ENCODE data around the gene PTGIR.

PTGIR gene

DNA sequence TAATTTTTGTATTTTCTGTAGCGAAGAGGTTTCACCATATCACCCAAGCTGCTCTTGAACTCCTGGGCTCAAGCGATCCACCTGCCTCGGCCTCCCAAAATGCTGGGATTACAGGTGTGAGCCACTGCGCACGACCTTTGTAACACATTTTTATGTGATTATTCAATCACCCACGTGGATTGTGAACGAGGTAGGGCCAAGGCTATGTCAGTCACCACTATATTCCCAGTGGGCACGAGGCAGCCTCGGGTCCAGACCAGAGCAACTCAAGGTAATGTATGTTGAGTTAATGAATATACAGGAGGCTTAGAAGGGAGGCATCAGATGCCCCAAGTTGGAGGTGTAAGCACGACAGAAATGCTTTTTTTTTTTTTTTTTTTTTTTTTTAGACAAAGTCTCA lies 8.9 kb downstream of the PTGIR start:
- DNase-seq, result no peak

DNA sequence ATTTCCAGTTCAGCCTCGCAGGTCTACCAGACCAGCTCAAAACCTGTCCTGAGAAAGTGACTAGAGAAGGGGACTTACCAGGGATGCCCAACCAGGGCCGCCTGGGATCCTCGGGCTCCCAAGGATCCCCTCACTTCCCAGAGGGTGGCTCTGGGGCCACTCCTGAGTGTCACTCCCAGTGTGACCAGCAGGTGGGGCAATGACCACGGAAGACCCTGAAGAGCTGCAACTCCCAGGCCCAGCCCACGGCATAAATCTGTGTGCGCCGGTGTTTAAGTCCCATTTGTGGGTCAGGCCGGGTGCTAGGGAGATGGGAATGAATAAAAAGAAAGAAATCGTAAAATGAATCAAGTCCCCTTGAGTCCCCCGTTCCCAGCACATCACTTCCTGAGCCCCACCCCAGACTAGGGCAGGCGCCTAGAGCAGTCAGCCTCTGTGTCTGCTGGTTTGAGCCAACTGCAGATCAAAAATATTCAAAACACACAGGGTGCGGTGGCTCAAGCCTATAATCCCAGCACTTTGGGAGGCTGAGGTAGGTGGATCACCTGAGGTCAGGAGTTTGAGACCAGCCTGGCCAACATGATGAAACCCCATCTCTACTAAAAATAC lies 10.7 kb downstream of the PTGIR start:
- DNase-seq, result peak; percentile 89

DNA sequence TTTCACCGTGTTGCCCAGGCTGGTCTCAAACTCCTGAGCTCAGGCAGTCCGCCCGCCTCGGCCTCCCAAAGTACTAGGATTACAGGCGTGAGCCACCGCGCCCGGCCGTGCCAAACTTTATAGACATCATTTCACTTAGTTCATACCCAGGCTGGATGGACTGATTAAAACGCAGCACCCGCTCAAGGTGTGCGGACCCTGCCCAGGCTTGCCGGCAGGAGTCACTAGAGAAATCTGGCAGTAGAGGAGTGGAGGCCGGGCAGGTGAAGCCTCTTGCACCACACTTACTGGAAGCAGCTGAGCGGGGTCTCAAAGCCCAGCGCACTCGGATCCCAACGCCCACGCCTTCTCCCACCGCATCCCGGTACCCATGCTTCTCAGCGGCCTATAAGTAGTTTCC lies 11.4 kb downstream of the PTGIR start:
- DNase-seq, result no peak

DNA sequence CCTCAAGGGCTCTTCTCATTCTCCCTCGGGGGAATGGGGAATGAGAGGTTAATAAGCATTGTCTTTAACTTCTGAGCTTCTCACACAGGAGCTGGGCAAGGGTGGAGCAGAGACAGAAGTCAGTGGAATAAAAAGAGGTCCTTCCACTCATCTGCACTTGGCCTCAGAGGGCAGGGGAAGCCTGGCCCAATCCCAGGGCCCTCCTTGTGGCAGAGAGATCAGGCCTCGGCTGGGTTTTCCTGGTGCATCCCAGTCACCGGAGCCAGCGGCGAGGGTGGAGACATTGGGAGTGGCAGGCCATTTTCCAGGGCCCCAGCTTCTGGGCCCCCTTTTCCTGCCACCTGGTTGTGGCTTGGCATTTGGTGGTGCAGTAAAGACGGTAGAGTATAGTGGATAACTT lies 13.1 kb downstream of the PTGIR start:
- no peak for DNase-seq

- peak; percentile 31 for DNase-seq
These were observed 13.8 kb downstream of the PTGIR start for GRCh38 chr19:46610851-46611770.

GRCh38 chr19:46610413-46610775 lies 14.5 kb downstream of the PTGIR start:
- no peak for DNase-seq

DNA sequence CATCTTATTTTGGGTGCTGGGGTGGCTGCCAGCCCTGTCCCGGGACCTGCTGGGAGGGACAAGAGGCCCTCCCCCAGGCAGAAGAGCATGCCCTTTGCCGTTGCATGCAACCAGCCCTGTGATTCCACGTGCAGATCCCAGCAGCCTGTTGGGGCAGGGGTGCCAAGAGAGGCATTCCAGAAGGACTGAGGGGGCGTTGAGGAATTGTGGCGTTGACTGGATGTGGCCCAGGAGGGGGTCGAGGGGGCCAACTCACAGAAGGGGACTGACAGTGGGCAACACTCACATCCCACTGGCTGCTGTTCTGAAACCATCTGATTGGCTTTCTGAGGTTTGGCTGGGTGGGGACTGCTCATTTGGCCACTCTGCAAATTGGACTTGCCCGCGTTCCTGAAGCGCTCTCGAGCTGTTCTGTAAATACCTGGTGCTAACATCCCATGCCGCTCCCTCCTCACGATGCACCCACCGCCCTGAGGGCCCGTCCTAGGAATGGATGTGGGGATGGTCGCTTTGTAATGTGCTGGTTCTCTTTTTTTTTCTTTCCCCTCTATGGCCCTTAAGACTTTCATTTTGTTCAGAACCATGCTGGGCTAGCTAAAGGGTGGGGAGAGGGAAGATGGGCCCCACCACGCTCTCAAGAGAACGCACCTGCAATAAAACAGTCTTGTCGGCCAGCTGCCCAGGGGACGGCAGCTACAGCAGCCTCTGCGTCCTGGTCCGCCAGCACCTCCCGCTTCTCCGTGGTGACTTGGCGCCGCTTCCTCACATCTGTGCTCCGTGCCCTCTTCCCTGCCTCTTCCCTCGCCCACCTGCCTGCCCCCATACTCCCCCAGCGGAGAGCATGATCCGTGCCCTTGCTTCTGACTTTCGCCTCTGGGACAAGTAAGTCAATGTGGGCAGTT lies 15.1 kb downstream of the PTGIR start:
- no peak for DNase-seq

- DNase-seq, result no peak
These were observed 16.1 kb downstream of the PTGIR start for GRCh38 chr19:46608581-46609345.

- DNase-seq, result no peak
These were observed 16.7 kb downstream of the PTGIR start for GRCh38 chr19:46608178-46608577.

GRCh38 chr19:46607448-46607841 lies 17.4 kb downstream of the PTGIR start:
- no peak for DNase-seq

DNA sequence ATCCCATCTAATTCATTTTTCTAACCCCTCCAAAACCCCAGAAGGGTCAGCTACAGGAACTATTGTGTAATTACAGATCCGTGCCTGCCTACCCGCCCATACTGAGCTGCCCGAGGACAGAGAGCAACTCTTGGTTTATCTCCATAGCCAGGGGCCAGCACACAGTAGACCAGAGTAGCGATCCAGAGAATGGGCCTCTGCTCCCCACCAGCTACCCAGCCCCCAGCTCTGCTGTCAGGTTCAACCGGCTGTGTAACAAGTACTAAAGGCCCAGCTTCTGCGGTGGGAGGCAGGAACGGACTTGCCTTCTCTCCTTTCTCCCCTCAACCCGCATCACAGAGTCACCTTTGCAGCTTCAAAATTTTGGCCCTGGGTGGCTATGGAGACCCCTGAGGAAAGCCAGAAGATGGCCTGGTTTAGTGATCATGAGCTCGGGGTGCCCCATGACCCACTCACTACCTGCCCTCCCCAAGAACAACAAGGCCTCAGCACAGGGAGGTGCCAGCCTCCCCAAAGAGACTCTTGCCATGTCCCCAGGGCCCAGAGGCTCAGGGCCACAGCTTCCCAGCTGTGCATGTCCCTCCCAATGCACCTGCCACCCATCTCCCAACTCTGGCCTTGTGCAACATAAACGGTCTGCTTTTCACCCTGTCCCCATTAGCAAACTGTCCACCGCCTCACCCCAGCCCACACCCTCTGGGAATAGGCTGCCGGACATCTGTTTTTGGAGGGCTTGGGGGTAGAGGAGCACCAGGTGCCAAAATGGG lies 18.0 kb downstream of the PTGIR start:
- DNase-seq, result no peak

- no peak for DNase-seq
These were observed 18.9 kb downstream of the PTGIR start for GRCh38 chr19:46606019-46606418.

DNA sequence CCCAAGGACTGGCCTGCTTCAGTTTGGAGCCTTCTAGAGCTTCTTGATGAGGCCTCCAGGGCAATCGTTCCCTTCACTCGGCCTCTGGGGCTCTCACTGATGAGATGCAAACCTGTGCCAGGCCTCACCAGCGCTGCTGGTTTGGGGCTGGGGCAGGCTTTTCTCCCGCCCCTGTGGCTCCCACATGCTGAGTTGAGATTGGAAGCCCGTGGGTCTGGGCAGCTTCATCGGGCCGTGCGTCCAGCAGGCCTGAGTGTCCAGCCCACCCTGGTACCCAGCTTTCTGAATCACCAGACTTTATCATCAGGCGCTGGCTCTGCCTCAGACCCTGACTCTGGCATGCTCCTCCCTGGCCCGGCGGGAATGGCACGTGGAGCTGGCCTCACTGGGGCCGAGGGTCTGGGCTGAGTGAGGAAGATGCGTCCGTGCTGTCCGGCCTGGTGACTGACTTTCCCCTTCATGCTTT lies 19.5 kb downstream of the PTGIR start:
- DNase-seq, result no peak

DNA sequence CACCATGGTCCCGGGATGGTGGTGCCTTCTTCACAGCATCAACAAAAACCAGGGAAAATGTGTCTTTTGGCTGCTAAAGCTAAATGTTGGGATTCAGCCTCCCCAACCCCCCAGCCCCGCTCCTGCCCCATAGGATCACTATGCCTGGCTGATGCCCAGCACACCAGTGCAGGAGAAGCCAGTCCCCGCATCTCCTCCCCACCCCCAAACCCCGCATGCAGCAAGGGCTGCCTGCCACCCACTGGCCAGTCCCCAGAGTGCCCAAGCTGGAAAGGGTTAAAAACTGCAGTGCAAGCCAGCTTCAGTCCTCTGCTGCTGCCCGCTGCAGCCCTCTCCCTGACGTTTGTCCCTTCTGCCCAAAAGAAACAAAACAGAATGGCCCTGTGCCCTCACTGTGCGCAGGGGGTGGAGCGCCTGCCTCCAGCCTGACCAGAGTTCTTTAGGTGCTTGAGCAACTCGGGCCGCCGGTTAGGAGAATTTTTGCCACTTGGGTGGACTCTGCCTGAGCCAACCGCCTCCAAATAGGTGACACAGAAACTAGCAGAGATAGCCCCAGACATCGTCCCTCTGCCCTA lies 20.0 kb downstream of the PTGIR start:
- no peak for DNase-seq

- no peak for DNase-seq
These were observed 21.1 kb downstream of the PTGIR start for GRCh38 chr19:46603752-46604231.

- DNase-seq, result no peak
These were observed 21.7 kb downstream of the PTGIR start for GRCh38 chr19:46603195-46603637.

DNA sequence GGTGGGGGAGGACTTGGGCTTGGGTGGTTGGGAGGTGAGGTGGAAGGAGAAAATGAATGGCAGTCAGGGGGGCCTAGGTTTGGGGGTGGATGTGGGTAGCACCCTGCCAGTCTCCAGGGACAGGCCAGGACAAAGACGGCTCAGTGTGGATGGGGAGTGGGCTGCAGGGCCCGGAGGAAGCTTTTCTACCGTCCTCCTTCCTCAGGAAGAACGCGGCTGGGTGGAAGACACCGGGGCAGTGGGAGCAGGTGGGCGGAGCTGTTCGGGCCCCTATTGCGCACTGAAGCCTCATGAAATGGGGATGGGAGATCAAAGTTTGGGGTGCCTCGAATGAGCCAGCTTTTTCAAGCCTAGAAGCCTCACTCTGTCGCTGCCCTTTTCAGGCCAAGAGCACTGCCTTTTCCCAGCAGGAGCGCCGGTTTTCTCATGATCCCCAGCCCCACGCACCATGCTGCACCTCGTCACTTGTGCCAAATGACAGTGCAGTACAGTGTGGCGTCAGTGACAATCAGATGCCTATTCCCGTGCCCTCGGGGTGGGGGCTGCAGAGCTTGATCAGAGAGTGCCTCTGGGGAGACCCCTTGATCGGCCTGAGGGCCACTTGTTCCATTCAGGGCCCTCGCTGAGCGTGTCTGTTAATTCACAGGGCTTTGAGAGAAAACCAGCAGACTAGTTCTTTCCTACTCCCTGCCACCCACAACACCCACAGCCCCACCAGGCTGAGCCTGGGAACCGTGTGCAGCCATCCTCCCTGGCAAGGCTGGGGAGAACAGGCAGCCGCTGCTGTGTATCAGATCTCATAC lies 22.3 kb downstream of the PTGIR start:
- peak; percentile 79 for DNase-seq

DNA sequence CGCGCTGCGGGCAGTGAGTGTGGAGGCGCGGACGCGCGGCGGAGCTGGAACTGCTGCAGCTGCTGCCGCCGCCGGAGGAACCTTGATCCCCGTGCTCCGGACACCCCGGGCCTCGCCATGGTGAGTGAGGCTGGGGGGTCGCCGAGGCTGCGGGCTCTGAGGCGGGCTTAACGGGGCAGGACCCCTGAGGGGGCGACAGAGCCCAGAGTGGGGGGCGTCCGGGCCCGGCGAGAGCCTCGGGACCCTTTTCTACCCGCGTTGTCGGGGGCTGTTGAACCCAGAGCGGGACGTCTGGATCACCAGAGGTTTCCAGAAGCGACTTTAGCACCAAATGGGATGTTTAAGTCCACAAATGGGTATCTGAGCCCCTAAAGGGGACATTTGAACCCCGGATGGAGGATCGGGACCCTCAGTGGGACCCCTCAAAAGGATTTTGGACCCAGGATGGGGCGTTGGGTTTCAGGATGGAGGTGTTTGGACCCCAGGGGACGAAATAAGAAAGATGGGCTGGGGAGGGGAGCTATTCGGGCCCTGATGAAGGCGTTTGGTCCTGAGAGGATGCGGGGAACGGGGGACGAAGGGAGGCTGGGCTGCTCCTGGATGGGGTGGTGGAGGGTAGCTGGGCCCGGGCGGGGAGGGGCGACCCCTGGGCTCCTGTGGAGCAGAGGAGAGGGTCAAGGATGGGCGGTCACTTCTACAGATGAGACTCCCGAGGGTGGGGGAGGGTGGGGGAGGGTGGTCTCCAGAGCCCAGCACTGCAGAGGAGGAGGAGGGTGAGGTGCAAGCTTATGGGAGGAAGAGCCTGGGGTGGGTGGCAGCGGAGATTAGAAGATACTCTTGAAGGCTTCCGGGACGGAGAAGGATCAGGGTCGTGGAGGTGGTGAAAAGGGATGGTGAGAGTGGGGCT lies 23.3 kb downstream of the PTGIR start, which contains the start of gene CALM3:
Gene CALM3, plus strand, starts transcription at position 13 of the 907 bp plus-strand sequence. Its CDS starts 105 bp downstream, at position 118.
- no peak for DNase-seq

Measured in activated CD4-positive, alpha-beta T cell treated with anti-CD3 and anti-CD28 coated beads for 48 hours (primary cell).